ENCODE measurements around the gene RTN4RL1.
"Not testable (repeated sequence)": the region's sequence is repeated elsewhere in the genome, so short reads cannot be mapped to it uniquely, and the experiment has no call there.

RTN4RL1 gene

DNA sequence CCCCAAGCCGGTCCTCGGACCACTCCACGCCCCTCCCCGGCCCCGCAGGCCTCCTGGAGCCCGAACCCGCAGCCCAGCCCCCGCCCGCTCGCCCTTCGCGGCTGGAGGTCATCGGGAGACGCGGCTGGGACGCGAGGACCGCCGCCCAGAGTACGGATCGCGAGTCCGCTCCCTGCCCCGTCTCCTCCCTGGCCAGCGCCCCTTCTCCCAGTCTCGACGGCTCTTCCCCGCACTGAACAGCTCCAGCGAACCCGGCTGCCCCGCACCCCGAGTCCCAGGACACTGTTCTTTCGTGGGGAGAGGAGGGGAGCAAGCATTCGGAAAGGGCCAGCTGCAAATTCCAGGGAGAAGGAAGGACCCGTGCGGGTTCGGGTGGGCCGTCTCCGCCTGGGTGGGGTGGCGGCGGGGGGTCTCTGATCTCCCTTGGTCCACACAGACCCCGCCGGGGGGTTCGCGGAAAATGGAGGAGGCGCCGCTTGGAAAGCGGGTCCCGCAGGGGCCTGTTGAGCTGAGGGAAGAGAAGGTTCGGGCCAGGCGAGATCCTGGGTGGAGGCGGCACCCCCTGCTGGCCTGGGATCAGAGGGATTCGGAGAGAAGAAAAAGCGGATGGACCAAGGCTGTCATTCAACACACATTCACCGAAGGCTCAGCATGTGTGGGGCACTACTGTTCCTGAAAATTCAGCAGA lies 632 bp upstream of the RTN4RL1 start:
- no peak for DNase-seq (ENCODE audit: low spot score)

DNA sequence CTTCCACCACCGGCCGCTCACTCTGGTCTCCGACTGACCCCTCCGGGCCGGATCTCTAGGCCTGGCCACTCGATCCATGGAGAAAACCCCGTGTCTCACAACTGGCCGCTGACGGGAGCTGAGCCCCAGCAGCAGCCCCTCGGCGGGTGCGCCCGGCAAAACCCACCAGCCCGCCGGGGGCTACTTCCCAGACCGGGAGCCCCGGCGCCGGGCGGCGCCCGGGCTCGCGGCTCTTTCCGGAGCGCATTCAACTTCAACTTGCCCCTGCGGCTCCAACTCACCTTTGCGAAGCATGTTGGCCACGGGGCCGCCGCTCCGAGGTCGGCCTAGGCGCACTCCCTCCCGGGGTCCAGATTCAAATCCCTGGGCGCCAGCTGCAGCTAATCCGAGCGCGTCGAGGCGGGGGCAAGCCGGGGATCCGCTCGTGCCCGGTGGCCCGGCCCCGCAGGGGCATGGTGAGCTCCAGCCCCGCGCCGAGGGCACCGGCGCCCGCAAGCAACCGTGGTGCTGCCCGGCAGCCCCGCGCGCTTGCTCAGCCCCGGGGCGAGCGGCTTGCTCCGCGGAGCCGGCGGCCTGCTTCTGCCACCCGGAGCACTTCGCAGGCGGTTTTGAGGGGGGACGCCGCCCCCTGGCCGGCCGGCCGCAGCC lies 438 bp downstream of the RTN4RL1 start:
- no peak for DNase-seq (ENCODE audit: low spot score)

DNA sequence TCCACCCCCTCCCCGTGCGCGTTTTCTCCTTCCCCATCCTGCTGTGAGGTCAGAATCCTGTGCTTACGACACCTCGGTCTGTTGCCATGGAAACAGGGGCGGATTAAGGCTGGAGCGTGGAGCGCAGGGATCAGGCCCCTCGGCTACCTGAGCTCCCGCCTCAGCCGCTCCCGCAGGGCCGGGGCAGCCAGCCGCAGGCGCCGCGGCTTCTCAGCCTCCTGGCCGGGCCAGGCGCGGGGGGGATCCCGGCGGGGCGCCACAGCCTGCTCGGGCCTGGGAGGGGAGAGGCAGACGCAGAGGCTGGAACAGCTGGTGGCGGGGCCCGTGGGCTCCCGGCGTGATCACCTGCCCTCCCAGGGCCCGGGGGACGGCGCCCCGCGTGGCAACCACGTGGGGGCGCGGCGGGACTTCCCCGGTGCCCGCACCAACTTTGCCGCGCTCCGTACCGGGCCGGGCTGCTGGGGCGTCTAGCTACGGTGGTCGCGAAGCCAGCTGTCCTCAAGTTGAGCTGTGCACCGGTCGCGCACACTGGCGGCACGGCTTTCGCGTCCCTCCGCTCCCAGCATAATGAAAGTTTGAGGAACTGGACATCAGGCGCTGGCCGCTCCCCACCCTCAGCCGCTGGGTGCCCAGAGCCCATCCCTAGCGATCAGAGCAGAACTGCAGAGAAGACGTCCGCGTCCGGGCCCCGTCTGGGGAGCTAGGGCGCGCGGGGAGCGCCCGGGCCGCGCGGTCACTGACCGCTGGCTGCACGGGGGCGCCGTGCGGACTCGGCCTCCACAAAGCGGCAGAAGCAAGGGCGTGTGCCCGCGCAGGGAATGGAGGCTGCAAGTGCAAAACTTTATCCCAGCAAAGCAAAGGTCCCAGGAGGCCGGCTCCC lies 1.2 kb downstream of the RTN4RL1 start:
- DNase-seq (ENCODE audit: low spot score) = peak; percentile 29

DNA sequence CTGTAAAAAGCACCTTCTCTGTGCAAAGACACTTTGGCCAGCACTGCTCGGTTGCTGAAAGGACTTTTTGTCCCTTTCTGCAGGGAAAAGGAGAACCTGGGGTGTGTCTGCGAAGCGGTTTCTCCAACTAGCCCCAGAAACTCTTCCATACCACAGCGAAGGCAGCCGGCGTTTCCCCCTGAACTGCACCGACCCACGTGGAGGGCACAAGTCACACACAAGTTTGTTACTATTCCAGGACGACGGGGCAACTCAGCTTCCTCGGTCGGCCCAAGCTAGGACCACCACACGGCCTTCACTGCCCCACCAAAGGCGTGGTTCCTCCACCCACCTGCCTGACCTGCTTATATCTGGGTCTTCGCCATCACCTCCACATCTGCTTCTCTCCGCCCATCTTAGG lies 1.9 kb downstream of the RTN4RL1 start:
- DNase-seq (ENCODE audit: low spot score) = no peak

DNA sequence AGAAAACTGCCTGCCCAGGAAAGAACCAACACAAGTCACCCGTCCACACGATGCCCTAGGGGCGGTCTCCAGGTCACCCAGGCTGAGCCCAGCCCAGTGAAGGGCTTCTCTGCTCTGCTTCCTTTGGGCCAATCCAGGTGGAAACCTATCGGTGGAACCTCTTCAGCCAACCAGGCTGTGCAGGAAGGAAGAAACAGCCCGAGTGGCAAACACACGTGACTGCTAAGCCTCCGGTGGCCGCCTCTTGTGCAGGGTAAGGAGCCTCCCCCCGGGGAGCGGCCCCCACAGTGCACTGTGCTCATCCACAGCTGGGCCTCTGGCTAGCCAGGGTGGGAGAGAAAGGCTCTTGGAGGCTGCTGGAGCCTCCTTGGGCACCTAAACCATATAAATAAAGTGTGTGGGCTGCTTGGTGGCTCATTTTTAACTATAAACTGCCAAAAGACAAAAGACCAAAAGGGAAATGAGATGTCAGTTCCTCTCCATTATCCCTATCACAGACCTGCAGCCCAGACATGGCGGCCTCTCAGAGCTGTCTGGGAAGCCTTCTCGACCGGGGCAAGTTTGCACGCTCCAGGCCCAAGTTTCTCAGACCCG lies 2.4 kb downstream of the RTN4RL1 start:
- DNase-seq (ENCODE audit: low spot score) = no peak

DNA sequence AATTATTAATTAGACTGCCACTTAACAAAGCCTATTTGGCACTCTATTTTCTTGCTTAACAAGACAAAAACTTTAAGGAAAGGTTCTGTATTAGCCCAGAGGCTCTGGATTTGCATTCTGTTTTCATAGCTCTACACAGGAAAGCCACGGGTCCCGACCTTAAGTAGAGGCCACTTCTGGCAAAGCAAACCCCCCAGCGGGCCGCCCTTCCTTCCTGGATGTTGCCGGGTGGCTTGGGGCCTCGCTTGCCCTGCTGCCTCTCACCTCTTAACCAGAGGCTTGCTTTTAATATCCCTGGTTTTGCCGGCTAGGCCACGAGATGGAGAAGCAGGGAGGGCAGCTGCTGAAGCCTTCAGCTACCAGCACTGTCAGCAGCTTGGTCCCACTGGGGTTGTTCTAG lies 4.4 kb downstream of the RTN4RL1 start:
- DNase-seq (ENCODE audit: low spot score) = no peak

DNA sequence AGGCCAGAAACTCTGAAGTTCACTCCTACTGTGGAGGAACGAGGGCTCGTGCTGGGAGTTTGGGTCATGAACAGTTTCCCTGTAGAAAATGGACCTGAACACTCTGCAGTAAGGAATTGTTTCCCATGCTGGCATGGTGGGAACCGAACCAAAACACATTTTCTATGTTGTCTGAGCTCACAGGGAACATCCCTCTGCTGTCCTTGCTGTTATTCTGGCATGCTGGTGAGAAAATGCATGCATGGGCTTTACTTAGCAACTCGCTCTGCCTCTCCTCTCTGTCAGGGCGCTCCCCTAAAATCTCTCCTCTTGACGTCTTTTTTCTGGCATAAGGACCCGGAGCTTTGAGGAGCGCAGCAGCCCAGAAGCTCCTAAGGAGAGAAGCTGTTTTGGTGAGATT lies 5.4 kb downstream of the RTN4RL1 start:
- DNase-seq (ENCODE audit: low spot score) = no peak

DNA sequence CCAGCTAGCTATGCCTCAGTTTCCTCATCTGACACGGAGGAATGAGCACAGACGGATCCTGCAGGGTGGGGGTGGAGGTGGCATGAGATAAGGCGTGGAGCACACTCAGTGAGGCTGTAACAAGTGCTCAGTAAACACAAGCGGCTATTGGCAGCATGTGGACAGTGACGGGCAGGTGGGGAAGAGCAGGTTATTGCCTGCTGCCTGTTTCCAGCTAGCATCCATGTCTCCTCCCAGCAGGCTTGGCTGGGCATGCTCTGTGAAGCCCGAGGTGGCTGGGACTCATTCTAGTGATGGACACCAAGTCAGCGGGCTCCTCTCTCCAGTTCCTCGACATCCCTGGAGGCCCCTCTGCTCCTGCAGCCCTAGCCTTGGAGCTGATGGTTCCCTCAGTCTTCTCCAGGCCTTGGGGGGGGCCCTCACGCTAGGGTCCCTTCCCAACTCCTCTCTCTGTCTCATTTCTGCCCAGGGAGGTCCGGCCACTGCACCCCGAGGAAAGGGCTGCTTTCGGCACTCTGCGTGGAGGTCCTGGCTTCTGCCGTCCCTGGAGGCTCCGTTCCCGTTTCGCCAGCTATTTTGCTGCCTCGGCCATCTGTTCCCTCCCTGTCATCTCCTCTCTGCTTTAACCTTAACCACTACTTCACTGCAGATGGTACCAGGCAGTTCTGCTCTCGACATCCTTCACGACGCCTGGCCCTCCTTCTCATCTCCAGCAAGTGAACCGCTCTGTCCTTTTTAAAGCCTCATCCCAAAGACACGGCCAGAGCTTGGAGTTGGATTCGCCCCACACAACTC lies 6.2 kb downstream of the RTN4RL1 start:
- no peak for DNase-seq (ENCODE audit: low spot score)

DNA sequence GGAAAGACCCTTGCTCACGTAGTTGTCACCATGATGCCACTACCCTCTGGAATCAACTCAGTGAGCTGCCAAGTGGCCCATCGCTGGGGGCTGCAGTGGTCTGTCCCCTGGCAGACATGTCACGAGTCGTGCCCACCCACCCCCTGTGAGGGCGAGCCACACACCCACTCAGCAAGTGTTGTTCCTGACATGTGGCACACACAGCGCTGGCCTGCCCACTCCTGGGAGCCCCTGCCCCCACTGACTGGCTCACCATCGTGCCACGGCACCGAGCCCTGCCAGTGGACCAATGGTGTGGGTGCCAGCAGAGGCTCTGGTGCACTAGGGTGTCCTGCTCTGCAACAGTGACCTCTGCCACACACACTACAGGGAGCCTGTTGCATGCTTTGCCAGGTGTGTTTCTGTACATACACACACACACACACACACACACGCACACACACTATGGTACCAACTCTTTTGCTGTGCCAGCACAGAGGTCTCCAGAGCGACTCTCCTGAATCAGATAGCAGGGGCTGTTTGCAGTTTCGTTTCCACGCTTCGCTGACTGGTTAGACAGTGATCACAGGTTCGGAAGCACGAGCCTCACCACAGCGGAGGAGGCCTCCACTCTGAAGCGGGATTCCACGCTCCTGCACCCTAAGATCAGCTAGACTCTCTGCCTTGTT lies 7.7 kb downstream of the RTN4RL1 start:
- DNase-seq (ENCODE audit: low spot score) = no peak

DNA sequence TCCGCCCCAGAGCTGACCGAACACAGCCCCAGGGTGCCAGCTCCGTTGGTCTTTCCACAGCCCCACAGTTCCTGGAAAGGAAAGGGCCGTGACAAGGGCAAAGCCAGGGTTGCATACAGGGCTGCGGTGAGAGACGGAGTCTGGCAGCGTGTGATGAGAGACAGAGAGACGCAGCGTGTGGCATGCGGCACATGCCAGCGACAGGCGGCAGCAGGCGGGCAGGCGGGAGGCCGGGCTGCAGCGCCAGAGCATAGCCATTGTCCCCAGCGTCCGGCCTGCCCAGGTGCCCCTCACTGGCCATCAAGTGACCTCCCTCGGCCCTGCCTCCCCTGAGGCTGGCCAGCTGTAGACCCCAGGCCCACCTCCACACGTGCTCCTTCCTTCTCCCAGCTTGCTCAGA lies 8.6 kb downstream of the RTN4RL1 start:
- no peak for DNase-seq (ENCODE audit: low spot score)

DNA sequence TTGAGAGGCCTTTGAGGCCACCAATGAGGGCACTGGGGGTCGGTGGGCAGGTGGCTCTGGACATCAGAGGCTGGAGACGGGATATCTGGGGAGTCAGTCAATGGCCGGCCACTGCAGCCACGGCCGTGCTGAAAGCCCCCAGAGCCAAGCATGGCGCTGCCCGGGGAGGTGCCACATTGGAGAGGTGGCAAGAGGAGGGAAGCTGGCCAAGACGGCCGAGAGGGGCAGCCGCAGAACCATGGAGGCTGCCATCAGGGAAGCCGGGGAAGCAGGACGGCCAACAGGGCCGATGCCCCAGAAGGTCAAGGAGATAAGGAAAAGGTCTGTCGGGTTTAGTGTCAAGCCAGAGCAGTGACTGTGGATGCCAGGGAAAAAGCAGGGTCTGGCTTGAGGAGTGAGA lies 9.8 kb downstream of the RTN4RL1 start:
- DNase-seq (ENCODE audit: low spot score) = no peak

DNA sequence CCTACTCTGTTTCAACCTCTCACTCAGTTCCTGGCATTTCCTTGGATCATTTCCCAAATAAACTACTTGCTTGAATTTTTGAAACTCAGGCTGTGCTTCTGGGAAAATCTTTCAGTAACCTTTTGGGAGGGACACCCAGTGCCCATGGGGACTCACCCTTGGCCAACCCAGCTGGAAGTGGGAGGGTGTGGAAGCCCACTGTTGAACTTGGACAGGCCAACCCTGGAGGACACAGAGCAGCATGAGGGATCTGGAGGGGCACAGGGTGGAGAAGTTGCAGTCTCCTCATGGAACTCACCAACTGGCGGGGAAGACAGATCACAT lies 11.2 kb downstream of the RTN4RL1 start:
- DNase-seq (ENCODE audit: low spot score) = no peak

DNA sequence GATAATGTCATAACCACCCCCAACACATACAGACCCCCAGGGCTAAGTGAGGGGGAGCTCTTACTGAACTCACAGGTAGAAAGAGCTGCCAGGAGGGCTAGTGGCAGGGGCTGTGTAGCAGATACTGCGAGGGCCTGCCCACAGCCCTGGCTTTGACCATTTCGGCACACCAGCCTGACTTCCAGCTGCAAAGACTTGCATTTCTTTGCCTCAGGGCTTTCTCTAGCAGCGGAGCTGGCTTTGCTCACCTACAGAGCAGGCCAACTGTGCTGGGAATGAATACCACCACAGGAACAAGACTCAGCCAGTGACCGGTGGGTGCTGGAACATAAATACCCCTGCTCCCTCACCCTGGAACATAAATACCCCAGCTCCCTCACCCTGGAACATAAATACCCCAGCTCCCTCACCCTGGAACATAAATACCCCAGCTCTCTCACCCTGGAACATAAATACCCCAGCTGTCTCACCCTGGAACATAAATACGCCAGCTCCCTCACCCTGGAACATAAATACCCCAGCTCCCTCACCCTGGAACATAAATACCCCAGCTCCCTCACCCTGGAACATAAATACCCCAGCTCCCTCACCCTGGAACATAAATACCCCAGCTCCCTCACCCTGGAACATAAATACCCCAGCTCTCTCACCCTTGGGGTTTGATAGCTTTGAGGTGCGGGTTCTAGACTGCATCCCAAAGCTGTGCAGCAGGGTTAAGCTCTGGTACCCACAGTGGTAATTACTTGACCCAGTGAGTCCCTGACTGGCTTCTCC lies 11.7 kb downstream of the RTN4RL1 start:
- not testable (repeated sequence) for DNase-seq (ENCODE audit: low spot score)

DNA sequence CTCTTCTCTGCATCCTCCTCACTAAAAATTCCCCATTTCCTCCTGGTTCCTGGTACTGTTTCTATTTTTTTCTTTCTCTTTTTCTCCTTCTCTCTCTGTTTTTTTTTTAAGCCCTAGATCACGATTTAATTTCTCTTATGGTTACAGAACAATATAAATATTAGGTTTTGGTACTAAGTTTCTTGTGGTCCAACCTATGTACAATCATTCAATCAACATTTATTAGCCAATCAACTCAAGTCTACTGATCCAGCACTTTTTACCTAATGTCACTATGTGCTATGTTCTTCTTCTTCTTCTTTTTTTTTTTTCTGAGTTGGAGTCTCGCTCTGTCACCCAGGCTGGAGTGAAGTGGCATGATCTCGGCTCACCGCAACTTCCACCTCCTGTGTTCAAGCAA lies 12.6 kb downstream of the RTN4RL1 start:
- DNase-seq (ENCODE audit: low spot score) = no peak

DNA sequence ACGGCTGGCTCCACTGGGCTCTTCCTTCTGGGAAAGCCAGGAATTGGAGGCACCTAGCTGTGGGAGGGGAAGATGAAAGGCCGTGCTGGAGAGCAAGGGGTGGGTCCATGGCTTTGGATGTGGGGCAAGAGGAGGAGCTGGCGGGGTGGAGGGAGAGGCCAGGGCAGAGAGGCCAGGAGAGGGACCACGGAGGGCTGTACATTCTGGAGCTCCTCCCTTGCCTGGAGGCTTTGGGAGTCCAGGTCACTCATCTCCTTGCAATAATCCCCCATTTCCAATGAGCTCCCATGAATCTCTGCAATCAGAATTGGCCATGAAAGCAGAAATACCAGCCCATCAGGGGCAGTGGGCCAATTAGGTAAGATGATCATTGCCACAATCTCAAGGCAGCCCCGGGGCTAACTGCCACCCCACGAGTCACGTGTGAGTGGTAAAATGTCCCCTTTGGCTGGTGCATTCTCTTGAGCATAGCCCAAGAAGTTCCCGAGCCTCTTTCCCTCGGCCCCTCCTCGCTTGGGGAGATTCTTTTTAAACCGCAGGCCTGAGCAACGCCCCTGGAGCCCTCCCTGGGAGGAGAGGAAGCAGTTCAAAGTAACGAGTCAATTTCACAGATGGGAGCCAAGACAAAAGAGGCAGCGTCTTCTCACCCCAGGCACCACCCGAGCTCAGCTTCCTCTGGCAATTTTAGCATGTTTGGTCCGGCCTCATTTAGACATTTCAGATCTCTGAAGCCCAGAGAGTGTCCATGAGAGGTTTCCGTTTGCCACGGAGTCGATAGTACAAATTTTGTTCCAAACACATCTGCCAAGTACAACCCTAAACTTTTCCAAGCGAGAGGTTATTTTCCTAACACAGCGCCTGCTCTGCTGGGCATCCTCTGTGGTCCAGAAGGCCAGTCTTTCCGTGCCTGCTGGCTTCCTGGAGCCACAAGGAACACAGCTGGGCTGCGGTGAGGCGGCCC lies 13.4 kb downstream of the RTN4RL1 start:
- no peak for DNase-seq (ENCODE audit: low spot score)

DNA sequence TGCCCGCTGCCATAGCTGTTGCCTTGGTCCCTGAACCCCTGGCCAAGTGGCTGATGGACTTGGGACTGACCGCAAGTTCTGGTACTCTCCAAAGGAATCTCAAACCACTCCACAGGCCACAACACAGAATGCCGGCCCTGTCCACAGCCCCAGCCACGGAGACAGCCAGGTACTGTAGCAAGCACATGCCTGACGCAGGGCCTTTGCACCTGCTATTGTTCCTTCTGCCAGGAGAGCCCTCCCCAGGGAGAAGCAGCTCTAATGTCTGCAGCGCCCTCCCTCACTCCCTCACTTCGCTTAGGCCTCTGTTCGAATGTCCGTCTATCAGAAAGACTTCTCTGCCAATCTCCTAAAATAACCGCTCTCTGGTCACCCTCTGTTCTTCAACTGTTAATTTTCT lies 15.4 kb downstream of the RTN4RL1 start:
- no peak for DNase-seq (ENCODE audit: low spot score)

DNA sequence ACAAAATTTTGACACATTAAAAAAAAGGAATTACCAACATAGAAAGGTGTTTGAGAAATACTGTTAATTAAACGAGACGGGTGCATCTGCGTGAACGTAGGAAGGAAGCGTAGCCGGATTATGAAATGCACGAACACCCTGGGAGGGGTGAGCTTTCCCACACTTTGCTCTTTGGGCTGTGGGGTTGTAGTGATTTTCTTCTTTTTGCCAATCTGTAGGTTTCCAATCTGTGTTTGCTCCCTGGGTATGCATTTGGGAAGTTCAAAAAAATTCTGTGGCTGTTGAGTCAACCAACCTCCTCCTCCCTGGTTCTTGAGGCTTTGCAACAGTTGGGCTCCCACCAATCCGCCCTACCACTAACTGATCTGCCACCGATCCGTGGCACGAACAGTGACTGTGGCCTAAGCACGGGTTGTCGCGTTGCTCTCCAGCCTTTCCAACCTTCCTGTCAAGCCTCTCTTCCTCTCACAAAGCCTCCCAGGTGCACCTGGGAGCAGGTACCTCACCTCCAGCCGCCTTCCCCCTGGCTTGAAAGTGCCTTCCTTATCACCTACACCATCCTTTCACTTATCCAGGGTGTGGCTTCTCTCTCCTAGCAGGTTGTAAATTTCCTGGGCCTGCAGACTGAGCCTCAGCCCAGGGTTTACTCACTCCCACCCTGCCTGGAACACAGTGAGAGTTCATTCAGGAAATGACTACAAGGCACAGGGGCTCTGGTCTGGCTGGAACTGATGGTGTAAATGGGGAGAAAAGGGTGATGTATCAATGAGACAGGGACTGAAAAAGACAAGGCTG lies 16.6 kb downstream of the RTN4RL1 start:
- no peak for DNase-seq (ENCODE audit: low spot score)

DNA sequence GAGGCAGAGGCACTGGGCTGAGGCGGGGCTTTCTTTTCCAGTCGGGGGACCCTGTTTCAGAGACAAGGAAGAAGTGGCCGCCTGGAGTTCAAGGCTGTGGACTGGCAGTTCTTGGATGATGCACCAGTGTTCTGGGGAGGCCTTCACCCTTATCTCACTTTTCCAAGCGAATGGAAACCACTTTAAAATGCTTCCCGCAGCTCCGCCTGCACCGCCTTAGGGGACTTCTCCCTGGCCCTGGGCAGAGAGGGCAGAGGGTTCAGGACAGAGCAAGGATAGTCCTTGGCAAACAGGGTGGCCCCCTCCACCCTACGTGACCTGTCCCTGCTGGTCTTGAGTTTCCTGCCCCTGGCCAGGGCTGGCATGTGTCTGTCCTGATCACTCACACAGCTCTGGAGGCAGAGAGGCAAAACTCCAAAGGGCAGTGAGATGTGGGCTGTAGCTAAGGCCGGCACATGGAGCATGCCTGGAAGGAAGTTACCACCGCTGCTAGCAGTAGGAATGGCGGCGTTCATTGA lies 20.6 kb downstream of the RTN4RL1 start:
- no peak for DNase-seq (ENCODE audit: low spot score)

Data from germinal center (tissue), 1 donor.